Right cardiac atrium (tissue), 5 donors: Measurements from ENCODE around the gene NUAK1. TPM values are rescaled to one million over a fixed set of nuclear protein-coding genes. Genes with fewer than 3 reads are reported as not detected.

Experiments
- ATAC-seq, 2 donors: fragments of 200-7000 bp; cut with Tn5 transposase; one replicate each; pipeline versions ENCODE4 v1.8.0 to v1.9.1; 2020; ENCODE audit warnings: moderate library complexity in 2 of 2, mild to moderate bottlenecking in 1 of 2
- DNase-seq, 3 donors: peaks; one replicate each; pipeline ENCODE4 v3.0.0-alpha.2; 2020
- H3K27ac ChIP-seq: one replicate; pipeline ENCODE4 v1.5.1; 2013; ENCODE audit warnings: mild to moderate bottlenecking, low read length, control low read depth, moderate library complexity
- H3K27me3 ChIP-seq: one replicate; pipeline ENCODE4 v1.6.1; 2013; ENCODE audit not compliant: control insufficient read depth, insufficient read depth
- H3K4me1 ChIP-seq: one replicate; pipeline ENCODE4 v1.6.1; 2013; ENCODE audit warnings: low read length; ENCODE audit not compliant: control insufficient read depth, insufficient read depth
- H3K4me3 ChIP-seq: one replicate; pipeline ENCODE4 v1.5.1; 2013; ENCODE audit warnings: low read length, control low read depth
- H3K9me3 ChIP-seq: one replicate; pipeline ENCODE4 v1.6.1; 2013; ENCODE audit warnings: low read length; ENCODE audit not compliant: control insufficient read depth
- WGBS: extraction: QIAGEN DNeasy Blood & Tissue Kit; methylation state at CpG from one replicate; pipeline ENCODE4 v1.1.7; 2013; 5-methylcytosine and 5-hydroxymethylcytosine counted together
- intact Hi-C, 4 donors: fragments of 100-400 bp; cut with DNase I; formaldehyde crosslinking; loops; one replicate each; pipeline versions ENCODE4 v1.11.0 to v1.14.0; 2022 to 2023
- polyA plus RNA-seq: library from polyadenylated mRNA; stranded (reverse); fragments of 200-250 nt; gene quantifications from one replicate; pipeline ENCODE4 v1.2.3, GENCODE V29; 2013
- total RNA-seq, 4 donors: library from RNA; stranded (reverse); fragmentation: NEBNext Ultra II Directional; extraction: Animal tissue kit (Norgen Biotek cat#: 25700); gene quantifications; one replicate each; pipeline ENCODE4 v1.2.1, GENCODE V29; 2021
- donor health status: healthy with polysubstance abuse.
- donor health status: DM: no; HTN: yes; CAD: no.
- donor health status: DM: no; HTN: no; CAD: no.
- donor health status: DM: no; HTN: yes; CAD: no; lungs with severe emphysema.
- donor health status: DM: yes; HTN: yes; CAD: no.

NUAK1 gene
- total and polyA plus RNA-seq, 5 donors: 10.0 to 30.2 (median 22.6) TPM

- intact Hi-C loops: no loop called here
- DNase-seq: no peak
These were observed 86.8 kb downstream of the NUAK1 start for GRCh38 chr12:106051853-106052531.

GRCh38 chr12:106049546-106049945 is 89.2 kb downstream of the NUAK1 start:
- no peak for DNase-seq
- Histone ChIP-seq H3K27ac (no peak overlapping the region), H3K4me1 (no peaks in the 10 kb centered on the region), H3K27me3 (no peaks in the 10 kb centered on the region), H3K9me3 (no peaks in the 10 kb centered on the region), H3K4me3 (no peak overlapping the region)
- intact Hi-C loops: no loop called here
- no peak for ATAC-seq
- WGBS: 91% methylated on average over 5 of the region's 5 CpGs

More at GRCh38 chr12:106051853-106052531, 86.8 kb downstream of the NUAK1 start:
- Histone ChIP-seq H3K4me1 (no peaks in the 10 kb centered on the region), H3K27ac (no peak overlapping the region), H3K27me3 (no peaks in the 10 kb centered on the region), H3K9me3 (no peaks in the 10 kb centered on the region), H3K4me3 (no peak overlapping the region)
- 63% methylated on average over 6 of the region's 6 CpGs for WGBS
- ATAC-seq: no peak

- no peak overlapping the region for H3K27ac ChIP-seq
- no peaks in the 10 kb centered on the region for H3K27me3 ChIP-seq
- no peaks in the 10 kb centered on the region for H3K9me3 ChIP-seq
- no peaks in the 10 kb centered on the region for H3K4me1 ChIP-seq
- intact Hi-C loops: no loop called here
- no peak for ATAC-seq
- 80% methylated on average over 9 of the region's 9 CpGs for WGBS
- H3K4me3 ChIP-seq: no peak overlapping the region
- DNase-seq: no peak
These were observed 89.6 kb downstream of the NUAK1 start for GRCh38 chr12:106049105-106049504.

GRCh38 chr12:106048676-106049075 is 90.1 kb downstream of the NUAK1 start:
- H3K4me3 ChIP-seq: no peak overlapping the region
- H3K4me1 ChIP-seq: no peaks in the 10 kb centered on the region
- no peak overlapping the region for H3K27ac ChIP-seq
- no peaks in the 10 kb centered on the region for H3K9me3 ChIP-seq
- intact Hi-C loops: no loop called here
- WGBS: 73% methylated on average over 6 of the region's 6 CpGs
- DNase-seq (no peak), ATAC-seq (no peak)
- no peaks in the 10 kb centered on the region for H3K27me3 ChIP-seq

GRCh38 chr12:106048016-106048415 is 90.7 kb downstream of the NUAK1 start:
- Histone ChIP-seq H3K4me1 (no peaks in the 10 kb centered on the region), H3K9me3 (no peaks in the 10 kb centered on the region), H3K27me3 (no peaks in the 10 kb centered on the region), H3K27ac (no peak overlapping the region), H3K4me3 (no peak overlapping the region)
- ATAC-seq (no peak), DNase-seq (no peak)
- WGBS: 98% methylated on average over 1 of the region's 1 CpG
- intact Hi-C loops: no loop called here

GRCh38 chr12:106046947-106047346 is 91.8 kb downstream of the NUAK1 start:
- H3K27me3 ChIP-seq: no peaks in the 10 kb centered on the region
- no peaks in the 10 kb centered on the region for H3K4me1 ChIP-seq
- ATAC-seq (no peak), DNase-seq (no peak)
- 93% methylated on average over 2 of the region's 2 CpGs for WGBS
- H3K9me3 ChIP-seq: no peaks in the 10 kb centered on the region
- intact Hi-C loops: no loop called here
- H3K4me3 ChIP-seq: no peak overlapping the region
- no peak overlapping the region for H3K27ac ChIP-seq

- intact Hi-C loops: no loop called here
- H3K4me3 ChIP-seq: no peak overlapping the region
- ATAC-seq: peak; percentile 47 to 70
These were observed 92.4 kb downstream of the NUAK1 start for GRCh38 chr12:106046301-106046846.

GRCh38 chr12:106045251-106045674 is 93.5 kb downstream of the NUAK1 start:
- DNase-seq (no peak), ATAC-seq (no peak)
- Histone ChIP-seq H3K27ac (no peak overlapping the region), H3K9me3 (no peaks in the 10 kb centered on the region), H3K4me1 (no peaks in the 10 kb centered on the region), H3K4me3 (no peak overlapping the region), H3K27me3 (no peaks in the 10 kb centered on the region)
- intact Hi-C loops: no loop called here
- WGBS: 76% methylated on average over 4 of the region's 4 CpGs

More at GRCh38 chr12:106046301-106046846, 92.4 kb downstream of the NUAK1 start:
- Histone ChIP-seq H3K27me3 (no peaks in the 10 kb centered on the region), H3K9me3 (no peaks in the 10 kb centered on the region), H3K4me1 (no peaks in the 10 kb centered on the region), H3K27ac (no peak overlapping the region)
- 61% methylated on average over 4 of the region's 4 CpGs for WGBS
- DNase-seq: no peak

GRCh38 chr12:106044773-106045172 is 94.0 kb downstream of the NUAK1 start:
- intact Hi-C loops: no loop called here
- 34% methylated on average over 2 of the region's 2 CpGs for WGBS
- H3K9me3 ChIP-seq: no peaks in the 10 kb centered on the region
- ATAC-seq (no peak), DNase-seq (no peak)
- no peaks in the 10 kb centered on the region for H3K27me3 ChIP-seq
- no peaks in the 10 kb centered on the region for H3K4me1 ChIP-seq
- no peak overlapping the region for H3K4me3 ChIP-seq
- H3K27ac ChIP-seq: no peak overlapping the region

- no peak overlapping the region for H3K27ac ChIP-seq
- no peaks in the 10 kb centered on the region for H3K27me3 ChIP-seq
- H3K4me3 ChIP-seq: no peak overlapping the region
- intact Hi-C loops: no loop called here
- ATAC-seq: no peak
- DNase-seq: no peak
- no peaks in the 10 kb centered on the region for H3K9me3 ChIP-seq
- no peaks in the 10 kb centered on the region for H3K4me1 ChIP-seq
- WGBS: 63% methylated on average over 4 of the region's 4 CpGs
These were observed 96.7 kb downstream of the NUAK1 start for GRCh38 chr12:106042037-106042436.

GRCh38 chr12:106040521-106040920 is 98.2 kb downstream of the NUAK1 start:
- no peaks in the 10 kb centered on the region for H3K27me3 ChIP-seq
- H3K4me1 ChIP-seq: no peaks in the 10 kb centered on the region
- no peaks in the 10 kb centered on the region for H3K9me3 ChIP-seq
- no peak overlapping the region for H3K4me3 ChIP-seq
- DNase-seq (no peak), ATAC-seq (no peak)
- intact Hi-C loops: no loop called here
- 95% methylated on average over 7 of the region's 7 CpGs for WGBS
- no peak overlapping the region for H3K27ac ChIP-seq
